ENCODE results near the gene BRAT1.

GRCh38 chr7:2598154-2598823, 43.0 kb upstream of the BRAT1 start:
- TF ChIP-seq CTCF (IDR thresholded peaks at IDR 0.05; ENCODE audit: poor library complexity) (no peak), EZH2 (IDR thresholded peaks at IDR 0.05; ENCODE audit: borderline replicate concordance) (no peak)

Data from hepatocyte (in vitro differentiated cells).